Fibroblast of skin of right biceps (primary cell): Measurements from ENCODE around the gene LDLRAD4.

Source experiments
- DNase-seq: peaks from one replicate; pipeline ENCODE4 v3.0.0-alpha.2; 2013

Gene LDLRAD4

DNA sequence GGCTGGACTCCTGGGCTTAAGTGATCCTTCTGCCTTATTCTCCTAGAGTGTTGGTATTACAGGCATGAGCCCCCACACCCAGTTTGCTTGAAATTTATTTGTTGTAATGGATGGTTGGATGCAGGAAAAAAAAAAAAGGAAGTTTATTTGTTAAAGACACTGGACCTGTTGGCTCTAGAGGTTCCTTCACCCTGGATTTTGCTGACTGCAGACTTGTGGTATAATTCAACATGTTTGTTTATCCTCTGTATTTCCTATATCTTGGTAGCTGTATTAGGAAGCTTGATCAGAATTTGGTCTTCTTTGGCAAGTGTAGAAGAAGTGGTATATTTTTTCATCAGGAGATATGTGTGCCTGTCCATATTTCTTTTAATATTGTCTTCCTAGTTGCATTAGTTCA, 138.7 kb downstream of the LDLRAD4 start:
- no peak for DNase-seq

DNA sequence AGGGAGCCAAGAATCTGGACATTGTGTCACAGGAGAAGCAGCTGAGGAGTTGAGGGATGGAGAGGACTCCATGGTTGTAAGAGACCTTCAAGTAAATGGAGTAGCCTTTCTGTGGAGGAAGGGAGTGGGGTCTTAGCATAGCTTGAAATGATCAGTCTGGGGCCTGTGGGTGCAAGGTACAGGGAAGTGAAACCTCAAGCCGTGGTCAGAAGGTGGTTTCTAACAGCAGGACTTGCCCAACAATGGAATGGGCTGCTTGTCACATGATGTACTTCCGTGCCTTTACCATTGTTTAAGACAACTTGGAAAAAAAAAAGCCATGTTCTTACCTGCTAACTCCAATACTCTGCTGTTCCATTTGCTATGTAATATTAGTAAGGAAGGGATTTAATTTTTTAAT, 140.7 kb downstream of the LDLRAD4 start:
- DNase-seq, result no peak

DNA sequence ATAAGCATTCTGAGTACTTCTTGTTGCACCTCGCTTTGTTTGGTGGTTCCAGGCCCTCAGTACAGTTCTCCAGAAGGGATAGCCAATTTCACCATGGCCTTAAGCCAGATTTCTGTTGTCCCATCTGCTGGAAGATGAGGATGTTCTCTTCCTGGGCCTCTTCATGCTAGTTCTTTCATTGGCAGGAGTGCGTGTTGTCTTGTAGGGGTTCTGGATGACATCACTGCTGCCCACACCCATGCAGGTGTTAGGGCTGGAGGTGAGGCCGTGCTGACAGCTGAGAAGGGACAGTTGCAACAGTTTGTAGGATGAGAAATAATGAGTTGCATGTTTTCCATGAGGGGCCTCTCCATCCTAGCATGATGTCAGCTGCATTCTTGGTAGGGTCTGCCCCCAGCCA, 142.9 kb downstream of the LDLRAD4 start:
- DNase-seq, result no peak

DNA sequence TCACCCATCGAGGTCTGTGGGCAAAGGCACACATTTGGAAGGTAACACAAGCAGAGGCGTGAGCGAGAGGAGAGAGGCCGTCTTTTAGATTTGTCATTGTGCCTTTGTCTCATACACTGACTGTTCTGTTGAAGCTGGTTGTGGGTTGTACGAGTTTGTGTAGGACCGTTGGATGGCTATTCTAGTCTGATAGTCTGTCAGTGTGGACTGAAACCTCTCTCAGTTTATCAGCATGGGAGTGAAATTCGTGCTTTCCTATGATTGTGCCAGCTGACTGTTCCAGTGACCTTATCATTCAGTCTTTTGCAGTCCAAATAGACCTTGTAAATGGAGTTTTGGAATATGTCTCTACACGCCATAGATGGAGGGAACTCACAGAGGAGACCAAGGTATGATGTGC, 143.5 kb downstream of the LDLRAD4 start:
- no peak for DNase-seq

DNA sequence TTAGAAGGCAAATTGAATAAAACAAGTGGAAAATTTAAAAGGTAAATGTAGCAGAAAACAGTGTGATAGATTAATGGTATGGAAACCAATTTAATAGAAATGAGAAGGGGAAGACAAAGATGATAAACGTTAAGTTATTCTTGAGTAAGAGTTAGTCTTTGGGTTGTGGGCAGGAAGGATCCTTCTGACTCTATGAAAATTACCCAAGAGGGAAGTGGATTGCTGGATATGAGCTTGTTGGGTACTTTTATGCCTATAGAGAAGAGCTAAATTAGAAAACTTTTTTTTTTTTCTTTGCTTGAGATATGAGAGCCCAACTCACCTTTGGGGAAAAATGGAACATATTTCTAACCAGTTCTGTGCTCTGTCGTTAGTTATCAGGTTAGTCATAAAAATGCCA, 144.0 kb downstream of the LDLRAD4 start:
- DNase-seq, result no peak

DNA sequence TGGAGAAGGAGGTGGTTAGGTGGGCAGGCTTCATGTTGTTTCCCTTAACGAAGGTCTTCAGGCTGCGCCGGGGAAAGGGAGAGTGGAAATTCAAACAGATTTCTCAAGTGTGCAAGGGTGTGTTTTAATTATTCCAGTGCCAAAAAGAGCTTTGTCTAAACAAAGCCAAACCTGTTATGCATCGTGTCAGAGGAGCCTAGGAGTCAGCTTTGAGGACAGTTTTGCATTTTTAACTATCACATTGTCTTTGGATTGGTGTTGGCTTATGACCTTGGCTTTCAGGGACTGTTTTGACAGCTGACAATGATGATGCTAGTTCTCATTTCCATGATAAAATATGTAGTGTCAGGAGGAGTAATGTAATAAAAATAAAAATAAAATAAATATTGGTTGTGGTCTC, 144.8 kb downstream of the LDLRAD4 start:
- DNase-seq, result no peak

DNA sequence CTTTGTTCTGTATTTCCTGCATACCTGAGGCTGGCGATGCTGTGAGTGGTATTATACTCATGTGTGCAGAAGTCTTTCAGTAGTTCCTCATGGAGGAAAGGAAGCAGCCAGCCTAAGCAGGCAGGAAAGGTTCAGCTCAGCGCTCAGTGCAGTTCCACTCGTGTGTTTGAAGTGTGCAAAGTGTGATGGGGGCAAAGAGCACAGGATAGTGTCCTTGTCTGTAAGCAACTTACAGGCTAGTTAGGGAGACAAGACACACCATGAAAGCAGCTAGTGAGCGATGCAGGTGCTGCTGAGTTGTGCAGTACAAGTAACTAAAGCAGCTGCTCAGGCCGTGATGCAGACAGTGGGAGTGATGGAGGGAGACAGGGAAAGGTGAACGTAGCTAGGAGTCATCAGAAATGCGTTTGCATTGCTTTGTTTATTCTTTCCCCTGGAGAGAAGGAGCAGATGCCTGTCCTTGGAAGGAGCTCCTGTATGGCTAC, 146.2 kb downstream of the LDLRAD4 start:
- DNase-seq, result no peak

DNA sequence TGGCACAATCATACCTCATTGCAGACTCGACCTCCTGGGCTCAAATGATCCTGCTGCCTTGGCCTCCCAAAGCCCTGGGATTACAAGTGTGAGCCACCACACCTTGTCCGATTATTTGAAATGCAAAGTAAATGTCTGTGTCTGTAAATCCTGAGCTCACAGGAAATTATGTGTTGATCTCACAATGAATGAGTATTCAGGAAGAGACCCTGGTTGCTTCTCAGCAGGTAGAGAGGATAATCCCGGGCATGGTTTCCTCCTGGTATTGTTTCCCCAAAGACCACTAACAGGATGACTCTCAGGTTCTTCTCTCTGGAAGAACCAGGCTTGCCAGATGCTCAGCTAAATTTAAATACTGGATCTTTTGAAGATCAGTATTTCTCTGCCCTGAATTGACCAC, 147.6 kb downstream of the LDLRAD4 start:
- DNase-seq, result no peak

DNA sequence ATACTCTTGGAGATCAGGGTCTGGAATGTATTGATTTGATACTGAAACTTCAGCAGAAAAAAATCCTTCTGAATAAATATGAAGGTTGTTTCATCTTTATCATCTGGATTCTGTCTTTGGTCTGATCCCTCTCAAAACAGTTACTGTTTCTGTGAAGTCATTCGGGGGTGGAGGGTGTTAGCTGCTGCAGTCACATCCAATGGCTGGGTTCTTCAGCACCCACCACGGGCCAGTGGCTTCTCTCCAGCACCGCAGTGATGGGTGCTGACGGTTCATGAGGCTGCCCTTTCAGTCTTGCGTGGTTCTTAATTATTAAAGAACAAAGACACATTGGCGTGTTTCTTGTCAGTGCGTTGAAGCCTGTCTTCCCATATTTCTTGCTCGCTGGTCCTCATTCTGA, 148.0 kb downstream of the LDLRAD4 start:
- no peak for DNase-seq

DNA sequence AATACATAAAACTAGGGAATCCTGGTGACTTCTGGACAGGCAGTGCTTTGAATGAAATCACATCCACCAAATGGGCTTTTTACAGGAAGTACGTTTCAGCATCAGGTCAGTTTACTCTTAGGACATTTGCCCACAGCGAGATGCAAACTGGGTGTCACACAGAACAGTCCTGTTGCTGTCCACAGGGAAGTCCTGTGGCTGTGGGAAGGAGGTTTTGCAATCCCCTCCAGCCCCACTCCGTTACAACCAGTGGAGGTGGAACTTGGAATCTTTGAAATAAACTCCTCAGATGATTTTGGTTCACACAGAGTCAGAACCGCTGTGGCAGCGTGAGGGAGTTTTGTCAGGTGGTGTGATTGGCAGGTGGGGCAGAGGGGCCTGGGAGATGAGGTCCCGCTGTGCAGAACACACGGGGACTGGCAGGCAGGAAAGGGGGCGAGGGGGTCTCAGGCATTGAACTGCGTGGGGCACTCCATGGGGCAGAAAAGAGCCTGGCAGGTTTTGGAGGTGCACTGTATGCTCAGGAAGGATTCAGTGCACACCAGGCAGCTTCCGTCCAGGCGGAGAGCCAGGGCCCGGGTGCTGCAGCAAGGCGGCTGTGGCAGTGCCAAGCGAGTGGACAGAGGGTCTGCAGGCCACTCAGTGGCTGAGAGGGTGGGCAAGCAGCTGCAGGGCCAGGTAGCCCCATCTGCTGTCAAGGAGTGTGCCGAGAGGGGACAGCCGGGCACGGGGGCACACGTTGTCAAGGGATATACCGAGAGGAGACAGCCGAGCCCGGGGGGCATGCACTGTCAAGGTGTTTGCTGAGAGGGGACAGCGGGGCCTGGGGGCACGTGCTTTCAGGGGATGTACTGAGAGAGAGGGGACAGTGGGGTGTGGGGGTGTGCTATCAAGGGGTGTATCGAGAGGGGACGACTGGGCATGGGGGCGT, 148.7 kb downstream of the LDLRAD4 start:
- DNase-seq, result no peak

DNA sequence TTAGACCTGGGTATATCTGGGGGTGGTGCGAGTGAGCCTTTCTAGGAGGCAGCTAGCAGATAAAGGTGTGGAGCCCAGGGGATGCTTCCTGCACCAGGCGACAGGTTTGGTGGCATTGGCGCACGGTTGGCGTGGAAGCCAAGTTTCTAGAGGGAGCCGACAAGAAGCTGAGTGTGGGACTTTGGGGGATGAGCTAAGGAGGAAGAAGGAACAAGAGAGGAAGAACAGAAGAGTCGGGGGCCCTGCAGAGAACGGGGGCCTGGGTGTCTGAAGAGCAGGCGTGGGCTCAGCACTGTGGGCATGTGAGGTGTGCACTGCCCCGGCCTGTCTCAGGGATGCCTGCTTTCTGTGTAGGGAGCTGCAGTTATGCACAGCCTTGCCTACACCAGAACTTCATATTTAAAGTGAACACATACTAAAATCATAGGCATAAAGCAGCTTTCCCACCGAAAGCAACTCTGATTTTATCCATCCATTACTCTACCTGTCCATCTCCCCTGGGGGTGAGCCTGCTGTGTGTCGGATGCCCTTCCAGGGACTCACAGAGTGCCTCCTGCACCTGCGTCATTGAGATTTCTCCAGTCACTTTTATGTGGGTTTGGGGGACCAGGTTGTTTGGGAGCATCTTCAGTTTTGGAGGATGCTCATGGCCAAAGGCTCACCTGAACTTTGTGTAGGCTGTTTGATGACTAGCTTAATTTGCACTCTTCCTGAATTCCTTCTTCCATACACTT, 149.7 kb downstream of the LDLRAD4 start:
- no peak for DNase-seq

DNA sequence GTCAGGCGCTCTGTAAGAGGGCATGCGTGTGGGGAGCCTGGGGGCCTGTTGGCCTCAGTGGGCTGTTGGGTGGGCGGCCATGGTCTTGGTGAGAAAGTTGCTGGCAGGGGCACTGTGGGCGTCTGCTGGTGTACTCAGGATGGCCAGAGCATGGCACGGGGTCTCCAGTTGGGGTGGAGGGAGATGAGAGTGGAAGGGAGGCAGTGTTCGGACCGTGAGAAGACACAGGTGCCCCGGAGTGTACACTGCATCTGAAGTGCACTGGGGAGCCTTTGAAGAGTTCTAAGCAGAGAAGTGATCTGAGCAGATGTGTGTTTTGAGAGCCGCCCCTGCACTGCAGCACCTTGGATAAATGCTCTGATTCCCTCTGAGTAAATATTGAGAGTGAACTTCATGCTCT, 150.8 kb downstream of the LDLRAD4 start:
- no peak for DNase-seq

DNA sequence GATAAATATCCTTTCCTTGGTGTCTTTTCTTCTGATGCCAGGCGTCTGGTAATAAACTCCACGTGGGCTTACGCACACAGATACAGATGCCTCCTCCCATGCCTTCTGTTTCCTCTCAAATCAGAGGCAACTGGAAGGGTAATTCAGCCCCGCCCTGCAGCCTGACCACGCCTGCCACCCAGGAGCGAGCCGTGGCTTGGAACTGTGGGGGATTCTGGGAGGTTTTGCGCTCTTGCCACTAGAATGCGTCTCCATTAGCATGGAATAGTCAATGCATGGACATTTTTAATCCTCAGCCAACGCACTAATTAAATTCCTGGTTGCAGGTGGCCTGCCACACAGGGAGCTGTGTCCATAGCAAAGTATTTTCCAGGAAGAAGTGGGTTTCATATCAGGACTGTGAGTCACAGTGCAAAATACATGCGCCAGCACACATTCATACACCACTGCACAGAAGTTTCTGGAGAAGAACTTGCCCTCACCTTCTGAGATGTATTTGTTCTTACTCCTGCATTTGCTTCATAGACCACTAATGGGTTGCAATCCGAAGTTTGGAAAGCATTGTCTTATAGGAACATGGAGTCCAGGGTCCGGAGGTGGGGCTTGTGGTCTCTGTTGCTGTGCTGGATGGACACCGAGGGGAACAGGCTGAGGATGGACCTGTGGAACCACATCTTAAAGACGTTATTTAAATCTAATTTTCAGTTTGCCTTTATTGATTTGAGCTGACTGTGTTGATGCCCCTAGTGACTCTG, 151.4 kb downstream of the LDLRAD4 start:
- peak; percentile 16 for DNase-seq

DNA sequence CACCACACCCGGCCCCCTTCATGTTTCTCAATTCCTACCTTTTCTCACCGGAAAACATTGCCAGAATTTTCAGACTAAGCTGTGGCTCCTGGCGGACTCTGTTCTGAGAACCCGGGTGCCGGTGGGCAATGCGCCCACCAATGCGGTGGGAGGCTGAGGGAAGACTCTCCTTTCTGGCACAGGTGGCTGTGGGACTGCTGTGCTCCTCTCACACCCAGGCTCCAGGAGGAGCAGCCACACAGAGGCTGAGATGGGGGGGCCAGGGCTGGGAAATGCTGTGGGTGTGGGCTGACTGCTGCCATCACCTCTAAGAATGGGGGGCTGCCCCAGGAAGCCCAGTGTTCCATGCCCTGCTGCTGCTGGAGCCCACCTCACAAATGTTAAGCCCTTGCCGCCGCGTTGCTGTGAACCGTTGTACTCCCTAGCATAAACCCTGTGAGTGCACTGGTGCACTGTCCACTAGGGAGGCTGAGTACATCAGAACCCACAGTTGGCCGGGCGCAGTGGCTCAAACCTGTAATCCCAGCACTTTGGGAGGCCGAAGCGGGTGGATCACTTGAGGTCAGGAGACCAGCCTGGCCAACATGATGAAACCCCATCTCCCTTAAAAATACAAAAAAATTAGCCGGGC, 152.6 kb downstream of the LDLRAD4 start:
- no peak for DNase-seq

DNA sequence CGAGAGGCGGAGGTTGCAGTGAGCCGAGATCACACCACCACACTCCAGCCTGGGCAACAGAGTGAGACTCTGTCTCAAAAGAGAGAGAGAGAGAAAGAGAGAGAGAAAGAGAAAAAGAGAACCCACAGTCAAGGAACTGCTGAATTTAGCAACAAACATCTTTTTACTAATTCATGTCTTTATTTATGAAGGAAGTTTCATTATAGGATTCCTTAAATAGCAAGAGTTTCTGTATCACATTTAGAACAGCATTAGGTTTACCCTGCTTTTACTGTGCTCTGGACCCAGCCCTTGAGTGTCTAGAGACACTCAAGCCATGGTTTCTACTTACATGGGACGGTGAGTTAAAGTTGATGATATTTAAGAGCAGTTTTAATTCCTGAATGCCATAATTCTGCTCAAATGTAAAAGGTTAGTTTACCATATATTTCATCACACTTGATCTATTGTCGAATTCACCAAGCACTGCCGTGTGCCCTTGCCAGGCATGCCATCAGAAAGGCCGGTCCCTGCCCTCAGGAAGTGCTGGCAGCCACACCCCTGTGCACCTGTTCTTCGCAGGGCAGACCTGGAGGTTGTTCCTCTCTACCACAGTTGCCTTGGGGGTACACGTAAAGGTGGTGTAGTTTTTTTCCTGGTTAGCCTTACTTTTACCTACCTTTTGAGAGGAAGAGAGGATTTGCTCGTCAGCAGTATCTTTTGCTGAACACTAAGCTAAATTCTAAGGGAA, 153.3 kb downstream of the LDLRAD4 start:
- no peak for DNase-seq

DNA sequence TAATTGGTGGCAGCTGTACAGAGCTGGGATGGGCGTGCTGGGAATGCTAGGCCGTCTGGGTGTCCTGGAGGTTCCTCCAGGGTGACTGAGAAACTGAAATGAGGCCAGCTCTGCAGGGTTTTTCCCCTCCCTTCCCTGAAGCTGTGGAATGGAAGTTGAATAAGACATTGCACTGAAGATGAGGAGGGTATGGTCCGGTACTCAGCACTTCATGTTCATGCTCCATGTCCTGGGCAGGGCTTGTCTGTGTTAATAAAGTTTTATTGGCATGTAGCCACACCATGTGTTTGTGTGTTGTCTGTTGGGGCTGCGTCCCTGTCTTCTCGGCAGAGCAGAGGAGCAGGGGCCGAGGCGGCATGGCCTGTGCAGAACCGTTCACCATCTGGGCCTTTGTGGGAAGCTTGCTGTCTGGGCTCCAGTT, 154.0 kb downstream of the LDLRAD4 start:
- DNase-seq, result peak; percentile 16

DNA sequence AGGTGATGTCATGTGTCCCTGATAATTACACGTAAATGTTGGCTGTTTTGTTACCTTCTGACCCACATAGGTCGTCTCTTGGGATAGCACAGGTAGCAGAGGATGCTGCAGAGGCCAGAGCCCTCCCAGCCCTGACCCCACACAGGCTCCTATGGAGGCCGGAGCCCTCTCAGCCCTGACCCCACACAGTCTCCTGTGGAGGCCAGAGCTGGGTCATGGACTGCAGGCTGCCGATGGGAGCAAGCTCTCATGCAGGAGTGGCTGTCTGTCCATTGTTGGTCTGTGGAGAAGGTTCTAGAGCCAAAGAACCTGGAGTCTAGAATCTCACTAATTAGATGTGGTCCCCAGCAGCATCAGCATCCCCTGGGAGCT, 155.5 kb downstream of the LDLRAD4 start:
- no peak for DNase-seq

DNA sequence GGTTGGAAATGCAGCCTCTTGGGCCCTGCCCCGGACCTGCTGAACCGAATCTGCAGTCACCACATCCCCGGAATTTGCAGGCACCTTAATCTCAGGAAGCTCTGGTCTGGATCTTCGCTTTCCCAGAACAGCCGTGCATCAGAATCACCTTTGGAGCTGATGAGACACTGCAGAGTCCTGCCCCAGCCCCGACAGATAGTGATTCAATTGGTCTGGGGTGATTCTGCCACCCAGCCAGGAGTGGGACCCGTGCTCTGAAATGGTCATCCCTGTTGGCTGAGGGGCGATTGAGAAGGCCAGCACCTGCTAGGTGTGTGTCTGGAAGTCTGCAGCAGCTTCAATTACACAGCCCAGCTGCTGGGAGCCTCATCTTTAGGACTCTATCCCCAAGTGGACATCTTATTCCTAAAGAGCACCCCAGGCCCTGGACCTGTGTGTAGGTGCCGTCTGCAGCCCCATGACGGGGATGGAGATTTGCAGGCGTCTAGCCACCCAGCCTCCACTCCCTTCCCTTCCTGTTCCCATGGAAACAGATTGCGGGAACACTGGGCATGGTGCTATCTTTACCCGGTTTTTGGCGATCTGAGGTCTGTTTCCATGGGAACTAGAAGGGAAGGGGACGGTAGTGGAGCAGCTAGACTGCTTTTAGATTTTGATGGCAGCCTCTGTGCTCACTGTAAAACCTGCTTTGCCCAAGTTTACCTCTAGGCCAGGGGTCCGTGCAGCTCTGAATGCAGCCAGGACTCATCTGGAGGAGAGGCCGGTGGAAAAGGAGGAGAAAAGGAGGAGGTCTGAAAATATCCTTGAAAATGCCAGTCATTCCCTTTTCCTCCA, 156.1 kb downstream of the LDLRAD4 start:
- no peak for DNase-seq

DNA sequence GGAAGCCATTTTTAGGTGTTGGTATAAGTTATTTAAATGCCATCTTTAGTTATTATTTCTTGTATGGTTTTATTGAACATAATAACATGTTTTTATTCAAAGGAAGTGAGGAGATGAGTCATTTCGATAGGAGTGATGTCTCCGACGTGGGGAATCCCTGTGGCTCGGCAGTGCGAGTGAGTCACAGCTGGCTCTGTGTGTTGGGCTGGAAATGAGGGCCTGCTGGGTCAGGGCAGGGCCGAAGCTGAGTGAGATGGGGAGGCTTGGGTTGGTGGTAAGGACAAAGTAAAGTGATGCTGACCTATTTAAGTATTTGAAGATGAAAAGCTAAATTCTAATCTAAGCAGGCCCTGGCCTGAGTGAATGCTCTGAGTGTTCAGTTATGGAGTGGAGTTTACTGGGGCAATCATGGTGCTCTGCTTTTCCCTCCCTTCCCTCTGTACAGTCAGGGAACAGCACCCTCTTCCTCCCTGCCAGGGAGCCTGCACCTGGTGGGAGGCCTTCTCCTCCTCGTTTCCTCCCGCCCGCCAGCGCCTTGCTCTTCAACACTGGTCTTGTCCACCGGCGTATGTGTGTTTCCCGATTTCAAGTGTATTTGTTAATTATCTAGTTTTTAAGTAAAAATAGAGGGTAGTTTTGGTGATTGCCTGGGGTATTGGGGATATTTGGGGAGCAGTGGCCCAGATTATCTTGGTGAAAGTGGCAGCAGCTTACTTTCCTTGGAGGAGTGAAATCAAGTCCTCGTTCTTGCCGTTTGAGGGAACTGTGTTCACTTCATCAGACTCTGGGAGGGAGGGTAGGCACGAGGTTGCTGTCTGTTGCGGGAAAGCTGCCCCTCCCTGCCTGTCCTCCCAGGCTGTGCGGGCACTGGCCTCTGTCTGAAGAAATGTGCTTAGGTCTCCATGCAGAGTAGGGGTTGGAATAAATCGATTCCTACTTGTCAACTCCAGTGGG, 157.0 kb downstream of the LDLRAD4 start:
- peak; percentile 88 for DNase-seq

DNA sequence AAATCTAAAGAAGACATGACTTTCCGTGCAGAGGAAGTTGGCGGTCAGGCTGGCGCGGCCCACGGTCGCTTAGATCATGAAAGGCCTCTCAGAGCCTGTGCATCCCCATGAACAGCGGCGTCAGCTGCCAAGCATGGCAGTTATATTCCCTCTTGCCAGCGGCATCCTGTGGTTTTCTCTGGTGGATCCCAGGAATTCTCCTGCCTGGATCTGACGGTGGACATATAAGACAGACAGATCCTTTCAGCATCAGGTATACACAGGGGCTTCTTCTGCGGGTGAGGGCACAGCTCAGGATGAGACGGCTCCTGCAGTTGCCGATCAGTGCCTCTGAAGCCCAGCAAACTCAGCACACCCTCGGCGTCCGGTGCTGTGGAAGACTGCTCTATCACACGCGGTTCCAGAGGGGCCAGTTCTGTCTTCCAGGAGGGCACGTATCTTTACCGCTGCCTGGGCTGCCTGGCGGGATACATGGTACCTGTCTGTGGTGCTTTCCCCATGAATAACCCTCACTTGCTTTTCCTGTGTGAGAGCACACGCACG, 157.8 kb downstream of the LDLRAD4 start:
- no peak for DNase-seq
